Breast epithelium (tissue), 3 donors: ENCODE measurements around the gene PDP2.

Experiments used
- CTCF ChIP-seq, 3 donors: fragments of 450-650 bp; IDR thresholded peaks; one replicate each; pipeline ENCODE4 v1.5.1; 2016 to 2017; ENCODE audit warnings: antibody characterized with exemption in 3 of 3, mild to moderate bottlenecking in 3 of 3, moderate library complexity in 3 of 3
- POLR2A ChIP-seq: fragments of 450-650 bp; IDR thresholded peaks from one replicate; pipeline ENCODE4 v1.6.1; 2016; ENCODE audit warnings: antibody characterized with exemption, mild to moderate bottlenecking, moderate library complexity

GRCh38 chr16:66889622-66890021 lies 9.3 kb downstream of the PDP2 start:
- TF ChIP-seq CTCF (IDR thresholded peaks at IDR 0.05) = no peak
- TF ChIP-seq POLR2A = no peak
